ENCODE data around the gene SLC29A4.

- no peak for TF ChIP-seq CHD1 (IDR thresholded peaks at IDR 0.05; ENCODE audit: low read depth, low read length)
- TF ChIP-seq TAF1 (IDR thresholded peaks at IDR 0.05; ENCODE audit: low read depth, low read length), result no peak
- TF ChIP-seq CTCF (IDR thresholded peaks at IDR 0.05; ENCODE audit: control extremely low read depth in 1 of 3, insufficient read depth in 1 of 3, low read depth in 1 of 3, low read length in 3 of 3), result no peak
- TF ChIP-seq EZH2 (IDR thresholded peaks at IDR 0.05; ENCODE audit: low read depth, low read length, severe bottlenecking), result peak; percentile 1
- no peak for TF ChIP-seq EP300 (IDR thresholded peaks at IDR 0.05; ENCODE audit: borderline replicate concordance in 1 of 2, low read depth in 2 of 2, low read length in 2 of 2)
- no peak for TF ChIP-seq POLR2AphosphoS5 (IDR thresholded peaks at IDR 0.05; ENCODE audit: low read depth, low read length)
- TF ChIP-seq POLR2A (IDR thresholded peaks at IDR 0.05; ENCODE audit: control extremely low read depth in 1 of 2, low read depth in 2 of 2, low read length in 2 of 2), result no peak
- no peak for TF ChIP-seq RAD21 (IDR thresholded peaks at IDR 0.05 in 1 of 2, conservative IDR thresholded peaks at IDR 0.05 in 1 of 2; ENCODE audit: low read depth in 2 of 2, low read length in 2 of 2)
- no peak for TF ChIP-seq ATF2 (IDR thresholded peaks at IDR 0.05; ENCODE audit: low read length)
- no peak for TF ChIP-seq YY1 (IDR thresholded peaks at IDR 0.05; ENCODE audit: low read depth, low read length)
- no peak for TF ChIP-seq TAF7 (optimal IDR thresholded peaks at IDR 0.05; ENCODE audit: borderline replicate concordance, low read depth, low read length)
- TF ChIP-seq BACH1 (IDR thresholded peaks at IDR 0.05; ENCODE audit: low read length), result no peak
Observed at GRCh38 chr7:5350600-5351385, 68.0 kb downstream of the SLC29A4 start.
